GM23338 (cell line): Measurements from ENCODE around the gene MET.

Source experiments
- EZH2 ChIP-seq: fragments of 200-600 bp; sonication (generic); IDR thresholded peaks from one replicate; pipeline ENCODE4 v1.8.0; 2017; ENCODE audit warnings: antibody characterized with exemption, mild to moderate bottlenecking, low read depth; ENCODE audit not compliant: unreplicated experiment
- TF ChIP-seq, protein P1 (sequence below), 2 experiments: fragments of 200-600 bp in 1 of 2; sonication (generic) in 1 of 2; conservative IDR thresholded peaks; 2 replicates each; pipeline versions ENCODE4 v1.5.1 to v1.6.1; 2016 to 2017; ENCODE audit warnings: antibody characterized with exemption in 2 of 2, low read depth in 2 of 2, mild to moderate bottlenecking in 2 of 2, moderate library complexity in 1 of 2

DNA sequence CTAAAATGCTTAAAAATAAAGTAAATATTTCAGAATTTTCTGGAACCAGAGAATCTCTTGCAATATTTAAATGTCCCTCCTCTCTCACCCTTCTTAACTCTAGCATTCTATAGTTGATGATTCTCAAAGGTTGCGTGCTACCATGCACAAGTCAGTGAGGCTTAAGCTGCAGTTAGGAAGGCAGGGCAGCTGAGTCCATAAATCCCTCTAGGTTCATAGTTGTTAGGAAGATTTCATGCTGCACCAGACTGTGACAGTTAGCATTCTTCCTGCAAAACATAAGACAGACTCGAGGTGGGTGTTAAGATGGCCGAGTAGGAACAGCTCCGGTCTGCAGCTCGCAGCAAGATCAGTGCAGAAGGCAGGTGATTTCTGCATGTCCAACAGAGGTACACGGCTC lies 70.6 kb downstream of the MET start:
- TF ChIP-seq EZH2 = no peak
- TF ChIP-seq, protein P1, sequence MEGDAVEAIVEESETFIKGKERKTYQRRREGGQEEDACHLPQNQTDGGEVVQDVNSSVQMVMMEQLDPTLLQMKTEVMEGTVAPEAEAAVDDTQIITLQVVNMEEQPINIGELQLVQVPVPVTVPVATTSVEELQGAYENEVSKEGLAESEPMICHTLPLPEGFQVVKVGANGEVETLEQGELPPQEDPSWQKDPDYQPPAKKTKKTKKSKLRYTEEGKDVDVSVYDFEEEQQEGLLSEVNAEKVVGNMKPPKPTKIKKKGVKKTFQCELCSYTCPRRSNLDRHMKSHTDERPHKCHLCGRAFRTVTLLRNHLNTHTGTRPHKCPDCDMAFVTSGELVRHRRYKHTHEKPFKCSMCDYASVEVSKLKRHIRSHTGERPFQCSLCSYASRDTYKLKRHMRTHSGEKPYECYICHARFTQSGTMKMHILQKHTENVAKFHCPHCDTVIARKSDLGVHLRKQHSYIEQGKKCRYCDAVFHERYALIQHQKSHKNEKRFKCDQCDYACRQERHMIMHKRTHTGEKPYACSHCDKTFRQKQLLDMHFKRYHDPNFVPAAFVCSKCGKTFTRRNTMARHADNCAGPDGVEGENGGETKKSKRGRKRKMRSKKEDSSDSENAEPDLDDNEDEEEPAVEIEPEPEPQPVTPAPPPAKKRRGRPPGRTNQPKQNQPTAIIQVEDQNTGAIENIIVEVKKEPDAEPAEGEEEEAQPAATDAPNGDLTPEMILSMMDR (conservative IDR thresholded peaks at IDR 0.05; ENCODE audit: low read depth in 2 of 2) = no peak
